PC-9 (cell line): ENCODE results near the gene DAAM2. TPM values are rescaled to one million over a fixed set of nuclear protein-coding genes. Genes with fewer than 3 reads are reported as not detected.

ENCODE experiments used
- BruUV-seq: library from RNA; stranded (reverse); fragments of 400-500 nt; replicated peaks from 2 replicates; lab custom pipeline; 2021; lab: Mats Ljungman, UMichigan
- CTCF ChIA-PET: fragments of 300-600 bp; sonication (Branson Sonifier 250); formaldehyde crosslinking; loops from one replicate; lab custom pipeline; 2022; ENCODE audit warnings: antibody characterized with exemption; lab: Charles Lee
- POLR2A ChIA-PET: fragments of 300-600 bp; sonication (Branson Sonifier 250); formaldehyde crosslinking; loops from one replicate; lab custom pipeline; 2022; ENCODE audit warnings: antibody characterized with exemption; ENCODE audit not compliant: unreplicated experiment; lab: Charles Lee
- DNase-seq, 2 experiments: peaks; one replicate each; pipeline versions ENCODE4 v3.0.0 to v3.0.0-alpha.2; 2015 to 2022; ENCODE audit warnings: mixed read lengths in 1 of 2
- H2AFZ ChIP-seq: fragments of 200-600 bp; sonication (generic); 2 replicates; pipeline ENCODE4 v1.8.1; 2017; ENCODE audit warnings: antibody characterized with exemption
- H3F3A ChIP-seq: fragments of 200-600 bp; sonication (generic); 2 replicates; pipeline ENCODE4 v1.8.1; 2017; ENCODE audit warnings: antibody characterized with exemption, mild to moderate bottlenecking, low read depth; ENCODE audit not compliant: insufficient read depth
- H3K27ac ChIP-seq: fragments of 200-600 bp; sonication (generic); 2 replicates; pipeline ENCODE4 v1.6.1; 2016; ENCODE audit warnings: mixed run types
- H3K27me3 ChIP-seq: fragments of 200-600 bp; sonication (generic); 2 replicates; pipeline ENCODE4 v1.6.1; 2016; ENCODE audit warnings: low read depth, mixed run types; ENCODE audit not compliant: insufficient read depth
- H3K36me3 ChIP-seq: fragments of 200-600 bp; sonication (generic); 2 replicates; pipeline ENCODE4 v1.6.1; 2016; ENCODE audit warnings: low read depth, mixed run types
- H3K4me1 ChIP-seq: fragments of 200-600 bp; sonication (generic); replicated peaks from 2 replicates; pipeline ENCODE4 v1.6.1; 2016; ENCODE audit warnings: mixed run types; ENCODE audit not compliant: insufficient read depth
- H3K4me2 ChIP-seq: fragments of 200-600 bp; sonication (generic); 2 replicates; pipeline ENCODE4 v1.6.1; 2017; ENCODE audit warnings: mixed run types
- H3K4me3 ChIP-seq: fragments of 200-600 bp; sonication (generic); 2 replicates; pipeline ENCODE4 v1.6.1; 2016; ENCODE audit warnings: mixed run types
- H3K79me2 ChIP-seq: fragments of 200-600 bp; sonication (generic); 2 replicates; pipeline ENCODE4 v1.6.1; 2017; ENCODE audit warnings: low read depth, mixed run types
- H3K9me2 ChIP-seq: fragments of 200-600 bp; sonication (generic); 2 replicates; pipeline ENCODE4 v1.8.1; 2017; ENCODE audit warnings: mild to moderate bottlenecking; ENCODE audit not compliant: insufficient read depth
- H3K9me3 ChIP-seq: fragments of 200-600 bp; sonication (generic); 2 replicates; pipeline ENCODE4 v1.8.1; 2016; ENCODE audit warnings: low read depth; ENCODE audit not compliant: insufficient read depth
- H4K20me1 ChIP-seq: fragments of 200-600 bp; sonication (generic); 2 replicates; pipeline ENCODE4 v1.8.1; 2017; ENCODE audit not compliant: insufficient read depth
- CTCF ChIP-seq: fragments of 200-600 bp; sonication (generic); conservative IDR thresholded peaks from 2 replicates; pipeline ENCODE4 v1.6.1; 2017; ENCODE audit warnings: mixed run types, antibody characterized with exemption, mild to moderate bottlenecking, moderate library complexity
- EZH2 ChIP-seq: fragments of 200-600 bp; sonication (generic); IDR thresholded peaks from 2 replicates; pipeline ENCODE4 v1.8.0; 2017; ENCODE audit warnings: antibody characterized with exemption, low read depth
- intact Hi-C: fragments of 100-400 bp; cut with micrococcal nuclease; formaldehyde crosslinking; loops from one replicate; pipeline ENCODE4 v1.10.0; 2022; ENCODE audit not compliant: unreplicated experiment
- total RNA-seq: library from RNA; stranded (reverse); gene quantifications from 2 replicates; pipeline ENCODE4 v1.2.3, GENCODE V29; 2021

DAAM2 gene
- total RNA-seq, 1 experiment from 2014 or later = not detected

- Histone ChIP-seq H3K36me3 (no peaks in the 10 kb centered on the region), H3K27me3 (peaks cover 23% of the 10 kb centered on the region), H3K9me2 (no peaks in the 10 kb centered on the region), H3K9me3 (no peaks in the 10 kb centered on the region), H3K4me3 (no peak overlapping the region), H3K27ac (no peak overlapping the region), H3K4me1 (no peaks in the 10 kb centered on the region), H3F3A (no peaks in the 10 kb centered on the region), H3K79me2 (no peaks in the 10 kb centered on the region), H4K20me1 (no peaks in the 10 kb centered on the region), H3K4me2 (no peak overlapping the region), H2AFZ (no peak overlapping the region)
- TF ChIP-seq CTCF (no peak), EZH2 (no peak)
- POLR2A ChIA-PET = no interaction called here
- DNase-seq = no peak
- intact Hi-C loops = no loop called here
- CTCF ChIA-PET = no interaction called here
- BruUV-seq = no TSS peak
These were observed 150.9 kb downstream of the DAAM2 start for GRCh38 chr6:39942903-39943580.

GRCh38 chr6:39945626-39946025, 153.4 kb downstream of the DAAM2 start:
- Histone ChIP-seq H3K27ac (no peak overlapping the region), H4K20me1 (no peaks in the 10 kb centered on the region), H3K9me3 (no peaks in the 10 kb centered on the region), H3K4me2 (no peak overlapping the region), H2AFZ (no peak overlapping the region), H3K4me1 (no peaks in the 10 kb centered on the region), H3K36me3 (no peaks in the 10 kb centered on the region), H3K27me3 (peaks cover 11% of the 10 kb centered on the region), H3K9me2 (no peaks in the 10 kb centered on the region), H3K79me2 (no peaks in the 10 kb centered on the region), H3F3A (no peaks in the 10 kb centered on the region), H3K4me3 (no peak overlapping the region)
- no TSS peak for BruUV-seq
- TF ChIP-seq EZH2 (no peak), CTCF (no peak)
- intact Hi-C loops = no loop called here
- DNase-seq = no peak
- CTCF ChIA-PET = no interaction called here
- POLR2A ChIA-PET = no interaction called here

- Histone ChIP-seq H3K79me2 (no peaks in the 10 kb centered on the region), H3K36me3 (no peaks in the 10 kb centered on the region), H2AFZ (no peak overlapping the region), H3K9me3 (no peaks in the 10 kb centered on the region), H3K4me2 (no peak overlapping the region), H4K20me1 (no peaks in the 10 kb centered on the region), H3F3A (no peaks in the 10 kb centered on the region), H3K9me2 (no peaks in the 10 kb centered on the region), H3K27me3 (0 out of 2 replicates have a peak, but pooled peaks cover 4% of the 10 kb centered on the region), H3K27ac (no peak overlapping the region), H3K4me1 (no peaks in the 10 kb centered on the region), H3K4me3 (no peak overlapping the region)
- DNase-seq = no peak
- no TSS peak for BruUV-seq
- ChIA-PET POLR2A (no interaction called here), CTCF (no interaction called here)
- TF ChIP-seq CTCF (no peak), EZH2 (no peak)
- intact Hi-C loops = no loop called here
These were observed 155.5 kb downstream of the DAAM2 start for GRCh38 chr6:39947611-39948068.
